AG09309 (cell line): ENCODE data around the gene OCA2.
"Not testable (repeated sequence)": the region's sequence is repeated elsewhere in the genome, so short reads cannot be mapped to it uniquely, and the experiment has no call there.

ENCODE experiments used
- DNase-seq: peaks from one replicate; pipeline ENCODE4 v3.0.0-alpha.2; 2010; ENCODE audit warnings: low read depth
- H3K4me3 ChIP-seq: 2 replicates; pipeline ENCODE4 v1.5.1; 2011; ENCODE audit warnings: mild to moderate bottlenecking, low read depth, low read length, moderate library complexity; ENCODE audit not compliant: control insufficient read depth
- CTCF ChIP-seq: IDR thresholded peaks from 2 replicates; pipeline ENCODE4 v1.5.1; 2011; ENCODE audit warnings: mild to moderate bottlenecking, low read depth, low read length, inconsistent platforms; ENCODE audit not compliant: insufficient read depth, control insufficient read depth; ENCODE audit errors: missing control alignments

The OCA2 gene

GRCh38 chr15:27961801-27962200 lies 137.3 kb downstream of the OCA2 start:
- H3K4me3 ChIP-seq, result no peak overlapping the region
- TF ChIP-seq CTCF, result no peak
- no peak for DNase-seq

DNA sequence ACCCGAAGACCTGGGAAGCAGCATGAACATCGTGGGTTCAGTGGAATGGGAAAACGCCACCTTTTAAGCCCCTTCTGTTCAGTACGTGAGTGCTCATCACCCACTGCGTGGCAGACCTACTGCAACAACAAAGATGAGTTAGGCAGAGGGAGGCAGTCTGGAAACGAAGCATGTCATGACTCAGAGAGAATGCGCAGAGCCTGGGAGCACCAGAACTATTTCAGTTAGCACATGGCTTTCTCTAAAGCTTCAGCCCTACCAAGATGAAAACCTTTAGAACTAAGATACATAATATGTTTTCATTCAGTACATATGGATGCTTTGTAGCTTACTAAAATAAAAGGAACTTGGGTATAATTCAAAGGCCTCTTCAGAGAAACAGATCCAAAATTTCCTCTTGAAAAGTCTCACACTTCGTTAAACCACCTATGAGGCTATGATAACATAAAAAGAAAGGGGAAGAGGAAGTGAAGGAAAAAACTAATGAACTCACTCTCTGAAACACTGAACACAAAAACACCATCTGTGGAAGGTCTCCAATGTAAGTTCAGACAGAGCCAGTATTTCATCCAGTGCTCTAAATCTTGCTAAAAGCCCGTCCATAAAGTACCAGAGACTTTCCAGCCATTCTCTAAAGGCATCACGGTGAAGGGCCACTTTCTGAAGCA lies 140.1 kb downstream of the OCA2 start:
- no peak overlapping the region for H3K4me3 ChIP-seq
- no peak for DNase-seq
- no peak for TF ChIP-seq CTCF

DNA sequence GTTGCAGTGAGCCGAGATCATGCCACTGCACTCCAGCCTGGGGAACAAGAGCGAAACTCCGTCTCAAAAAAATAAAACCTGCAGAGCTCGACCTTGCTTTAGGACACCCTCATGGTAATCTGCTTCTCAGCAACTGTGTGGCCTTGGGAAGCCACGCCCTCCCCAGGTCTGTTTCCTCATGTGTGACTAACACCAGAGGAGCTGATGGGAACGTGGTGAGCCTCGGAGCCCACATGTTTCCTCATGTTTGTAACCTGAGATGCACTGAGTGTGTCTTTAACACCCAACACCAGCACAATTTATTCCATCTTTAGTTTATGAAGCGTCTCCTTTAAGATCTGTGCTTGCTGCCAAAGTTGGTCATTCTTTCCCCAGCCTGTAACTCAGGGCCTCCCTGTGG lies 142.8 kb downstream of the OCA2 start:
- TF ChIP-seq CTCF, result no peak
- H3K4me3 ChIP-seq, result no peak overlapping the region
- DNase-seq, result no peak

- no peak for DNase-seq
- no peak for TF ChIP-seq CTCF
- H3K4me3 ChIP-seq, result no peak overlapping the region
Measured at GRCh38 chr15:27955087-27955486, 144.0 kb downstream of the OCA2 start.

GRCh38 chr15:27952593-27952992 lies 146.5 kb downstream of the OCA2 start:
- not testable (repeated sequence) for H3K4me3 ChIP-seq, DNase-seq

- TF ChIP-seq CTCF, result no peak
- no peak overlapping the region for H3K4me3 ChIP-seq
- no peak for DNase-seq
Measured at GRCh38 chr15:27951191-27951890, 147.8 kb downstream of the OCA2 start.

- H3K4me3 ChIP-seq, result no peak overlapping the region
- no peak for DNase-seq
- no peak for TF ChIP-seq CTCF
Measured at GRCh38 chr15:27949089-27949488, 150.0 kb downstream of the OCA2 start.
